GM18870 (cell line): Measurements from ENCODE around the gene STK11IP.
A peak's percentile ranks its signal among the peaks of the same experiment; 100 is the strongest.

Experiments used
- ATAC-seq: cut with Tn5 transposase; IDR thresholded peaks from one replicate; pipeline ENCODE4 v1.9.1; 2021; ENCODE audit warnings: moderate library complexity; ENCODE audit not compliant: unreplicated experiment

Gene STK11IP

DNA sequence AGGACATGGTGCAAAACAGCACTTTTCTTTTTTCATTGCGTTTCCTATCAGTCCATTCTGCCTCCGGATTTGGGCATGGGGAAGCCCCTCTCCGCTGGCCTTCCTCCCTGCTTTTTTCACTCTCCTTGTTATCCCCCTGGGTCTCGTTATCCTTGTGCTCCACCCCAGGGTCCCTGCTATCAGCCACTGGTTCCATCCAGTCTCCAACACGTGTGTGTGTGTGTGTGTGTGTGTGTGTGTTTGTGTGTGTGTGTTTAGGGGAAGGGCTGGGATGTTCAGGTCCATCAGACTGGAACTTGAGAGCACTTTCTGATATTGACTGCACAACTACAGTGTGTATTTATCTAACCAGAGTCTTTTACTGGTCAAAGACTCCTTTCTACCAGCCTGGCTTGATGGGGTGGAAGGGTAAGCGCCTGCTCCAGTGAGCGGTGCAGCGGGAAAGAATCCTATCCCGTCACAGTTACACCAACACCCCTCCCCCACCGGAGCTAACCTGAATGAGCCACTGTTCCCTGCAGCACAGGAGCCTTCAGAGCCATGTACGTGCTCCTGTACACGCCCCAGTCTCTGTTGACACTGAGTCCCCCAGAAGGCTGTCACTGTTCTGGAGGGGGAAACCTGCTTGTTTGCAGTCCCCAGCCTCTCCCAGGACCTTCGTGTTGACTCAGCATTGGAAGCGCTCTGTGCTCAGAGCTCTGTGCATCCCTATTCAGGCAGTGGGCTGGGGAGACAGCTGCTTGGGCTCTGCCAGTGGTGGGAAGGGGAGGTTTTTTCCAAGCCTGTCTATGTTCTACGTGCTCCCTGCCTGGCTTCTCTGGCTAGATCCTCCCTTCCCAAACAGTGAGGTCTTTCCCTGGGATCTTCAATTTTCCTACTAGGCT is 20.9 kb upstream of the STK11IP start:
- no peak for ATAC-seq

DNA sequence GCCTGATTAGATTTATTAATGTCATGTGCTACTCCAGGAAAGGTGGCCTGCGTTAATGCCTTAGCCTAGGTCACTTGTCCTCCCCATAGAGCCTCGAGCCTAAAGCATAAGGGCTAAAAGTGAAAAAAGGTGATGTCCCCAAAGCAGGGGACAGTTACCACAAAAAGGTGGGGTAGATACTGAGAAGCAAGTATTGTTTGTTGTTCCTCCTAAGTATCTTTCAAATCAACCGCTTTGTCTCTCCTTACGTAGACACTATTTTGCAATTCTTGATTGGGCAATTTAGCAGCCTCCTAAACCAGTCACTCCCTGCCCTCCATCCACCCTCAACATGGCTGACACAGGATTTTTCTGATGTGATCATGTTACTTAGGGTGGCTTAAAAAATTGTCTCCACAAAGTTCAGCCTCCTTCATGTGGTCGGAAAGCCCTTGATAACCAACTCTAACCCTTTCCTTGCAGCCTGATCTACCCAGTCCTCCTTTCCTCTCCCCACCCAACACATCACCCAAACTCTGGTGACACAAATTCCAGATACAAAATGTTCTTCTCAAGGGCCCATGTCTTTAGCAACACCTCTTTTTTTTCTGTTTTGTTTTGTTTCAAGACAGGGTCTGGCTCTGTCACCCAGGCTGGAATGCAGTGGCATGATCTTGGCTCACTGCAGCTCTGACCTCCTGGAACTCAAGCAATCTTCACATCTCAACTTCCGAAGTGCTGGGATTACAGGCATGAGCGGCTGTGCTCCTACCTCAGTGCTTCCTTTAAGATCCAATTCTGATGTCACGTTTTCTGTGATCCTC is 18.6 kb upstream of the STK11IP start:
- ATAC-seq, result no peak

DNA sequence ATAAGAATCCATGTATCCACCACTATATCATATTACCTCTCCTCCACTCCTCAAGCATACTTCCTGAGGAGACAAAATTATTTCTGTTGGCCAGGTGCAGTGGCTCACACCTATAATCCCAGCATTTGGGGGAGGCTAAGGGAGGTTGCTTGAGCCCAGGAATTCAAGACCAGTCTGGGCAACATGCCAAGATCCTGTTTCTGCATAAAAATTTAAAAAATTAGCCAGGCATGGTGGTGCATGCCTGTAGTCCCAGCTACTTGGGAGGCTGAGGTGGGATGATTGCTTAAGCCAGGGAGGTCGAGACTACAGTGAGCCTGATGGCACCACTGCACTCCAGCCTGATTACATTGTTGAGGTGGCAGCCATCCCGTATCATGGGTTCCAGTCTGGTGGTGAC is 16.3 kb upstream of the STK11IP start:
- no peak for ATAC-seq

DNA sequence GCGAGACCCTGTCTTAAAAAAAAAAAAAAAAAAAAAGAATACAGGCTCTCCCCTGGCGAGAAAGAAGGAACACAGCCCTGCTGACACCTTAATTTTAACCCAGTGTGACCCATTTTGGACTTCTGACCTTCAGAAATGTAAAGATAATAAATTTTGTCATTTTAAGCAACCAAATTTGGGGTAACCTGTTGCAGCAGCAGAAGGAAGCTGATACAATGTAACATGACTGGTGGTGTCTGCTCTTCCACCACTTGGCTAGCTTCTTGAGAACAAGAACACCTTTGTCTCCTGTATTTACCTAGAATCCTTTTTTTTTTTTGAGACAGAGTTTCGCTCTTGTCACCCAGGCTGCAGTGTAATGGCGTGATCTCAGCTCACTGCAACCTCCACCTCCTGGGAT is 6.6 kb upstream of the STK11IP start:
- no peak for ATAC-seq

DNA sequence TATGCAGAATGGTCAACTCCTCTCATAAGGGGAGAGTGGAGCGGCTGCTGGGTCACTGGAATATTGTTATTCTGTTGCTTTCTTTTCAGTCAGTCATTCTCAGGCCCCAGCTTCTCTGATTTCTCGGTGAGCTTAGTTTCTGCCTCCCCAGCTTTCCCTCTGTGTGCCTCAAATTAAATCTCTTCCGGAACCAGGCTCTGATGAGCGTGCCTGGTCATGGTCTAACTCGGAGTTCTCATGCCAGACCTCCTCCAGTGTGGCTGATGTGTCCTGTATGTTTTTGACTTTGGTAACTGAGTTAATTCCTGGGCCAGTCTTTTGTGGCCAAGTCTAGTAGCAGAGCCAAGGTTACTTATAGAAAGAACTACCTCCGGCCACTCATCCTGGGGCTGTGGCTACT is 4.9 kb upstream of the STK11IP start:
- no peak for ATAC-seq

DNA sequence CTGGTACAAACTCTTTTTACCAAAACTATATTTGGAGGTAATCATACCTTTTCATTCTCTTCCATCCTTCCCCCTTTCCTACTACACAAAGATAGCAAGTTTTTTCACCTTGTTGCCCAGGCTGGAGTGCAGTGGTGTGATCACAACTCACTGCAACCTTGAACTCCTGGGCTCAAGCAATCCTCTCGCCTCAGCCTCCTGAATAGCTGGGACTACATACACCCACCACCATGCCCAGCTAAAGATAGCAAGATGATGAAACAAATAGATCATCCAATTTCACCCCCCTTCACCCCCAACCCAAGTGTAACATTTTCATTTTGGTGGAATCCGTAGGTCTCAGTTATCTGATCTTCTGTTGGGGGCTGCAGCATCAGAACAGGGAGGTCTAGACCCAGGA is 4.5 kb upstream of the STK11IP start:
- ATAC-seq, result no peak

DNA sequence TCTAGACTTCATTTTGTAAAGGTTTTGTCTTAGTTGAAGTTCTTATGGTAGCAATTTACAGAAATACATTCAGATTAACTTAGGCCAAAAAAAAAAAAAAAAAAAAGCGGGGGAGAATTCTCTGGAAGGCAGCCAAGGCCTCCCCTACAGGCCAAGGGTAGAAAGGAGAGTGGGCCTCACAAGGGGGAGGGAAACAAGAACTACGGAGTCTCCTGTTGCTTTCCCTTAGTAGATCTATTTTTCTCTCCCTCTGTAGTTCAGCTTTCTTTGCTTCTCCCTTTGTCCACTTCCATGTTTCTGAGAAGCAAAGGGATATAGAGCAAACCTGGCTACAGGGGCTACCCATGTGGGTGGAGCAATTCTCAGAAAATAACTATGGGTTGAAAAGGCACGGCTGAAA is 2.4 kb upstream of the STK11IP start:
- no peak for ATAC-seq

DNA sequence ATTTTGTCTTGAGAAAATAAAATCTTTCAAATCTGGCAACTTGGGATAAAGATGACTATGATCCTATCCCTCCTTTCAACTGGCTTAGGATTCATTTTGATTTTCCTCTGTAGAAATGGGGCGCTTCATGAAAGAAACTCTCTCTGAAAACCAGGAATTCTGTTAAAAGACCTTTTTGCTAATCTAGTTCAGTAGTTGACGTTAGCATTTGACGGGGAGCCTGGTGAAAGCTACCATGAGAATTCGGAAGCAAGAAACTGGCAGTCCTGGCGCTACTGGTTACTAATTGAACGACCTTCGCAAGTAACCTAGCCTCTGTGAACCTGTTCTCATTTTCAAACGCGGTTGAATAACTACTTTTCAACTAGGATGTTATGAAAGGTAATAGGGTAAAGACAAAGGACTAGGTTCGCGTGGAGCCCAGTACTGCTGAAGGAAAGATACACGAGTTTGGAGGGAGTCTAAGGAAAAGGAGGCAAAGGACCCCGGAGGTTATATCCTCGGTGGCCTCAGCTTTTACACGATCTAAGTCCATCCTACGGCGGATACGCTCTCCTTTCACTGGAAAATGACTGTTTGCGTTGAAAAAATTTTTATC is 604 bp upstream of the STK11IP start:
- ATAC-seq, result peak; percentile 5

DNA sequence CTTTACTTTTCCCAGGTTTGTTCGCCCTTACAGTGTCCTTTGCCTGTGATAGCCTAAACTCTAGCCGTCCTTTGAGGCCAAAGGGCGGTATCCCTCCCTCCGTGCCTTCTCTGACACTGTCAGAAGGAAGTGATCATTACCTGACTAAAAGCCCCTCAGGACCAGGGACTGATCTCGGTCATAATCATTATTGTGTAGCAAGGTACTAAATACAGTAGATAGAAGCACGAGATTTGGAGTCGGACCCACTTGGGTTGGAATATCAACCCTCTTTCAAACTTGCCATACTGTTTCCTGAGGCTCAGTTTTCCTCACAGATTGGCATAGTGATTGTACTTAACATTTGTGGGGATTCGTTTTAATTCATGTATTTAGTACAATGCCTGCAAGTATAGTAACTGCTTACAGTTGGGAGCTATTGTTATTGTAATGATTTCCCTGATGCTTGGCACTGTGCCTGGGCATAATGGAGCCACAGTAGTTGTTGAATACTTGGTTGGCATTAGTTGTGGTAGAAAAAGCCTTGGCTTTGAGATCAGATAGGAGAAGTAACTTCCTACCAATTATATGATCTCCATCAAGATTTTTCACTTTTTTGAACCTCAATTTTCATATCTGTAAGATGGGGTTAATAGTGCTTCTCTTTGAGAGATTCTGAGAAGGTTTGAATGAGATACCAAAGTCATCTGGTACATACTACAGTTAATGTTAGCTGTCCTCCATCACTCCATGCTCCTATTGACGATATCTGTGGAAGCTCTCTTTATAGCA is 836 bp downstream of the STK11IP start:
- ATAC-seq, result no peak

DNA sequence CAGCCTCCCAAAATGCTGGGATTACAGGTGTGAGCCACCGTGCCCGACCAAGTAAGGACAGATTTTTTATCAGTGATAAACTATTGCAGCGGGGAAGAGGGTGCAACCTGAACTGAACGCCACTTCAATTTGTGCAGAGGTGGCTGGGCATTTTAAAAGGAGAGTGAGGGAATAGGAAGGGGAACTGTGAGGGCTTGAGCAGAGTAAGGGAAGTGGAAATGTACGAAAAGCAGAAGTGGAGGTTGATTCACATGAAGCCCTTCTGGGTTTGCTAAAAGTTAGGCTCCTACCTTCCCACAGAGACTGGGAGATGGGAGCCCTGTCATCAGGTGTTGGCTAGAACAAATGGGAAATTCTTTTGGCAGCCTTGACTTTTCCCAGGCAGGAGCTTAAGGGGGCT is 6.1 kb downstream of the STK11IP start:
- ATAC-seq, result no peak

DNA sequence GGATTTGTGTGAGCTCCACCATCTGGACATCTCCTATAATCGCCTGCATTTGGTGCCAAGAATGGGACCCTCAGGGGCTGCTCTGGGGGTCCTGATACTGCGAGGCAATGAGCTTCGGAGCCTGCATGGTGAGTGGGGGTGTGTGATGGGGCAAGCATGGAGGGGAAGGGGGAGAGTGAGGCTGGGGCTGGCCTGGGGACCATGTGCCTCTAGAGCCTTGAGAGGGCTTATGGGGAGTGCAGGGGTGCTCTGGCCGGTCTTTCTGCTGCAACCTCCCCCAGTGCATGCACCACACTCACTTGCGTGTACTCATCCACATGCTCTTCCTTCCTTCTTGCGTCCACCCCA is 7.9 kb downstream of the STK11IP start:
- no peak for ATAC-seq

DNA sequence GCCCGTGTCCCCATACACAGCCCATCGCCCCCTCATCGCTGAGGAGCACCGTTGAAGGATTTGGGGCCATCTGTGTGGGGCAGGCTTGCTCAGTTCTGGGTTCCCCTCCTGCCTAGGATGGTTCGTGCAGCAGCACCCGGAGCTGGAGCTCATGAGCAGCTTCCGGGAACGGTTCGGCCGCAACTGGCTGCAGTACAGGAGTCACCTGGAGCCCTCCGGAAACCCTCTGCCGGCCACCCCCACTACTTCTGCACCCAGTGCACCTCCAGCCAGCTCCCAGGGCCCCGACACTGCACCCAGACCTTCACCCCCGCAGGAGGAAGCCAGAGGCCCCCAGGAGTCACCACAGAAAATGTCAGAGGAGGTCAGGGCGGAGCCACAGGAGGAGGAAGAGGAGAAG is 10.3 kb downstream of the STK11IP start:
- ATAC-seq, result no peak

DNA sequence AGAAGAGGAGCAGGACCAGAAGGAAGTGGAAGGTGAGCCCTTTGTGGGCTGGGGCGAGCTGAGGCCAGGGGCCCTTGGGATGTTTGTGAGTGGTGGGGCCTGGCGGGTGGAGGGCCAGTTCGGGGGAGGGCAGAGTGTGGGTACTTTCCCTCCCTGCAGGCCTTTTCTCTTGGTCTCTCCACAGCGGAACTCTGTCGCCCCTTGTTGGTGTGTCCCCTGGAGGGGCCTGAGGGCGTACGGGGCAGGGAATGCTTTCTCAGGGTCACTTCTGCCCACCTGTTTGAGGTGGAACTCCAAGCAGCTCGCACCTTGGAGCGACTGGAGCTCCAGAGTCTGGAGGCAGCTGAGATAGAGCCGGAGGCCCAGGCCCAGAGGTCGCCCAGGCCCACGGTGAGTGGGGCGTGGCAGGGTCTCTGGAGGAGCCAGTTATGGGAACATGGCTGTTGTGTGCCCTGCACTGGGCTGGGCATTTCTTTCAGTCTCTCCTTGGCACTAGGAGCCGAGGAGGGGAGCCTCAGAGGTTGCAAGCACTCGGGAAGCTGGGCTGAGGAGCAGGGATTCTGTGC is 10.8 kb downstream of the STK11IP start:
- ATAC-seq, result no peak

DNA sequence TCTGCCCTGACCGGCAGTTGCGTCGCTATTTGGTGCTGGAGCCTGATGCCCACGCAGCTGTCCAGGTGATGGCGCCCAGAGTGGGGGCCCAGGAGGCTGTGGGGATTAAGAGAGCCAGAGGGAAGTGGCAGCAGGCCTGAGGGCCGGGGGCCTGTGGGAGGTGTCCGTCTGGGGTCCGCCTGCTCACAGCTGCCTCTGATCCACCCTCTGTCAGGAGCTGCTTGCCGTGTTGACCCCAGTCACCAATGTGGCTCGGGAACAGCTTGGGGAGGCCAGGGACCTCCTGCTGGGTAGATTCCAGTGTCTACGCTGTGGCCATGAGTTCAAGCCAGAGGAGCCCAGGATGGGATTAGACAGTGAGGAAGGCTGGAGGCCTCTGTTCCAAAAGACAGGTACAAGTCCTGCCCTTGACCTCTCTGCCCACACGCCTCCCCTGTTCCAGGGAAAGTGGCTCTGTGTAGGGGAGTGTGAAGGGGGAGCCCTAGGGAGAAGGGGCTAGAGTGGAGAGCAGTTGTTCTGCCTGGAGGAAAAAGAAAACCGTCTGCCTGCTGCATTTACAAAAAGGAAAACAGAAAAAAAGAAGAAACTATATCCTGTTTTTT is 11.6 kb downstream of the STK11IP start:
- ATAC-seq, result no peak

DNA sequence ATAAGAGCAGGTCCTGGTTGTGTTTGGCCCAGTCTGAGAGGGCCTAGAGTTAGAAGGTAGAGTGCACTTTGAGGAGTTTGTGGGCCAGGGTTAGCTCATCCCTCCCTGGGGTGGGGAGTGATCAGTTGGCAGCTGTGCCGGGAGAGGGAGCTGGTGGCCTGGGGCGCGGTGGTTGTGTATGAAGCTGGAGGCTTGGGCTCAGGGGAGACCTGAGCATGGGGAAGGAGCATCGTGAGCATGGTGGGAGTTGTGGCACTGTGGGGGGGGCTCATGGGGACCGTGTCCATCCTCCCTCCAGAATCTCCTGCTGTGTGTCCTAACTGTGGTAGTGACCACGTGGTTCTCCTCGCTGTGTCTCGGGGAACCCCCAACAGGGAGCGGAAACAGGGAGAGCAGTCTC is 13.6 kb downstream of the STK11IP start:
- ATAC-seq, result no peak

DNA sequence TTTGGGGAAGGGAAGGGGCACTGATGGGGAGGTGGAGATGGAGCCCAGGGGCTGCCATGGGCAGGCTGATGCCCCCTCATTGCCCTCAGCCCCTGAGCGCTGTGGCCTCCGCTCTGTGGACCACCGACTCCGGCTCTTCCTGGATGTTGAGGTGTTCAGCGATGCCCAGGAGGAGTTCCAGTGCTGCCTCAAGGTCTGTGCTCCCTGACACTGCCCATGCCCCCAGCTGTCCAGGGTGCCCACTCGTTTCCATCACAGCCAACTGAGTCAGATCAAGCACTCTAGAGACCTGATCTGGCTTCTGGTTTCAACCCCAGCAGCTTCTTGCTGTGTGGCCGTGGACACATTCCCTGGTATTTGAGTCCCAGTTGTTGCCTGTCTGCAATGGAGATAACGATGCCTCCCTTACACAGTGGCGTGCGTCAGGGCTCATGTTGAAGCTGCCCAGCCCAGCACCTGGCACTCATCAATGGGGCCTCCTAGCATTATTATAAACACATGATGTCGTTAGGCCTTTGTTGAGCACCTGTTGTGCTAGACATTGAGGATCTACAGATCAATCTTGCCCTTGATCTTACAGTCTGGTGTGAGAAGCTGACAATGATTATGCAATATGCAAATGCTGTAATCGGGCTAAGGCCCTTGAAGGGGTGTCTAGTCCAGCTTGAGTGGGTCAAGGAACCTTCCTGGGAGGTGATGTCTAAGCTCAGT is 14.4 kb downstream of the STK11IP start:
- ATAC-seq, result no peak

DNA sequence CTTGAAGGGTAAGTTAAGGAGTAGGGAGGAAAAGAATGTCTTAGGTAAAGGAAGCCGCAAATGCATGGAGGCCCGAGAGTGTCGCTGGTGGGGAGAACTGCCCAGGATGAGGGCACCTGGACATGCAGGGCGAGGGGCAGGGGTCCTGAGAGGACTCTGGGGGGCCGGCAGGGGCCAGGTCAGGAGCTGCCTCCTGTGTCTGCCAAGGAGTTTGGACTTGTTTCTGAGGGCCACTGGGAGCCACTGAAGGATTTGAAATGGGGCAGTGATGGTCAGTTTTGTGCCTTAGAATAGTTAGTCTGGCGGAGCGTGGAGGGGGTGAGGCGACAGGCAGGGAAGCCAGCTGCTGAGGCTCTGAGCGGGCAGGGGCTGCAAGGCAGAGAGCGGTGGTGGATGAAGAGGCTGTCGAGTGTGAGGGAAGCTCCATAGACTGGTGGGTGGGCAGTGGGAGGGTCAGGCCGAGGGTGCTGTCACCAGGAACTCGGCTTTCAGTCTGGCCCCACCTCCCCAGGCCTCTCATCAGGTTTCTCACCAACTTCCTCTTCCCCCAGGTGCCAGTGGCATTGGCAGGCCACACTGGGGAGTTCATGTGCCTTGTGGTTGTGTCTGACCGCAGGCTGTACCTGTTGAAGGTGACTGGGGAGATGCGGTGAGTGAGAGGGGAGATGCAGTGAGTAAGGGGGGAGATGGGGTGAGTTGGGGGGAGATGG is 15.1 kb downstream of the STK11IP start:
- ATAC-seq, result no peak

DNA sequence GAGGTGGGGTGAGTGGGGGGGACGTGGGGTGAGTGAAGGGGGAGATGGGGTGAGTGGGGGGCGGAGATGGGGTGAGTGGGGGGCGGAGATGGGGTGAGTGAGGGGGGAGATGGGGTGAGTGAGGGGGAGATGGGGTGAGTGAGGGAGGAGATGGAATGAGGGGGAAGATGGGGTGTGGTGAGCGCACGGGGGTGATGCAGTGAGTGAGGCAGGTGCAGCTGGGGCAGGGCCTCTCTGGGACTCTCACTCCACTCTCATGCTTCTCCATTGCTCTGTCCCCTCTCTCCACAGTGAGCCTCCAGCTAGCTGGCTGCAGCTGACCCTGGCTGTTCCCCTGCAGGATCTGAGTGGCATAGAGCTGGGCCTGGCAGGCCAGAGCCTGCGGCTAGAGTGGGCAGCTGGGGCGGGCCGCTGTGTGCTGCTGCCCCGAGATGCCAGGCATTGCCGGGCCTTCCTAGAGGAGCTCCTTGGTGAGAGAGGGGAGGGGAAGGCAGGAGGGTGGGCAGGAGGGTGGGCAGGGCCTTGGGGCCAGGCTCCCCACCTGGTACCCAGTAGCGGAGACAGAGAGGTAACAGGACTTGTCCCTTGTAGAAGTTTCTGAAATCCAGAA is 15.9 kb downstream of the STK11IP start:
- ATAC-seq, result no peak
